ENCODE results near the gene MIB1. TPM values are rescaled to one million over a fixed set of nuclear protein-coding genes. Genes with fewer than 3 reads are reported as not detected.

MIB1 gene
- polyA plus RNA-seq, 1 donor: 36.7 TPM

- DNase-seq (ENCODE audit: low read depth): no peak
These were observed 74.5 kb downstream of the MIB1 start for GRCh38 chr18:21815101-21815500.

DNA sequence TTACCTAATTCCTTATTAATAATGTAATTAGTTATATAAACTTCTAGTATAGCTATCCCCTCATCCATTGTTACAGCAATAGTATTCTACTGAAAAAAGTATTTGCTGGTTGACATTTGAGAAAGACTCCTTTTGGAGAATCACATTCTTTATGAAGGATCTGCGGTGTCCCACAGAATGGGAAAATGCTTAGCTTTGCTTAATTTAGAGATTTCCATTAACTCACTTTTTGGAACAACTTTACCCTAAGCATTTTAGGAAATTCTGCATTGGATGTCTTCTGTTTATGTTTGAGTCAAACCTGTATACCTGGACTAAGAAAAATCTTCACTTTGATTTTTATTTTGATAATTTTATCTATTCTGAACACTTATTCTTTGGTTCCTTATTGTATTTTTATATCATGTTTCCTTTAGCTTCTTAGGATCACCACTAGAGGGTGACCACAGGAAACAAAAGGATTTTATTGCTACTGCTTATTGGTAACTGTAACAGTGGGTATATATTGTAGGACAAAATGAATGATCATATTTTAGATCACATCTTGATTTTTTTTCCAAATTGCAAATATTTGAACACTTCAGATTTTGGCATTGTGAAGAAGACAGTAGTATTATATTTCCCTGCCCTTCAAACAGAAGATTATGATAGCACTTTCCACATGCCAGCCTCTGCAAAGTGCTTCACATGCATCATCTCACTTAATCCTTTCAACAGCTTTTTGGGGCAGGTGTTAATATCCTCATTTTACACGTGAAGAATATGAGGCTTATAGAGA is 79.6 kb downstream of the MIB1 start:
- DNase-seq (ENCODE audit: low read depth): no peak

GRCh38 chr18:21820811-21821143 is 80.2 kb downstream of the MIB1 start:
- no peak for DNase-seq (ENCODE audit: low read depth)

DNA sequence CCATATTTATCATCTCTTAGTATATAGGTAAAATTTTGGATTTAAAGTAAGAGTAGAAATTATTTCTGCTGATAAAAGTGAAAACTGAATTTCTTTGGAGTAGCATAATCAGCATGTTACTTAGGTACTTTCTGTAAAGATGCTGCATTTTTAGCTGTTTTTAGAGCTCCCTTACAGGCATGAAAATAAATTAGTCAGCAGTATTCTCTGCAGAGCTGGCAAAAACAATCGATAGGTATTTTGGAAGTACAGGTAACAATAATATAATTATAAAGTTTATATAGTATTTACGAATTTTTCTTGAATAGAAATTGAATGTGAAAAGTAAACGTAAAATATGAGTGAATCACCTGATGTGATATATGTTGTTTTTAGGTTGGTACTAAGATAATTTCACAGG is 83.3 kb downstream of the MIB1 start:
- no peak for DNase-seq (ENCODE audit: low read depth)

- no peak for DNase-seq (ENCODE audit: low read depth)
These were observed 85.6 kb downstream of the MIB1 start for GRCh38 chr18:21826196-21826595.

DNA sequence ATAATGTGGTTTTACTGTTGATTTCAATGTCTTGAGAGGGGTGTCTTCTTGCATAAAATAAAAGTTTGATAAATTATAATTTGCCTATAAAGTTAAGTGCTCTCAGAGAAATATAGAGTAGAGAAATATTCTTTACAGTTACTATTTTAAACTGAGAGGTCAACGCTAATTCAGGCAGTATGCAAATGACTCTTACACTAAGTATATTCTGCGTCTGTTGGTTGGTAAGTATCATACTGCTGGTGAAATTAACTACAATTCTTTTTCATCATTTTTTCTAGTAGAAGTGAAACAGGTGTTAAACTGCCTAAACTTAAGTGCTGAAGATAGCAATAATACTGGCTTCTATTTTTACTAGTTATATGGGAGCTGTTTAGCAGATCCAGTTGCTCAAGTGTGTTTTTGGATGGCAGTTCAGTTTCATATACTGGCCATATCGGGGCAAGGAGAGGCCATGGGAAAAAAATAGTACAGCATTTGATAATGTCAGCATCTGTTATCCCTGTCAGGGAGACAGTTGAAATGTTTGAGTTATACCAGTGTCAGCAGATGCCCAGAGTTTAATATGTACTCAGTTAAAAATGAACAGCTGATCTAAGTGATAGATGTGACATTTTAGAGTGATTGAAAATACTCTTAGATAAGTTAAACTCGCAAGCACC is 86.2 kb downstream of the MIB1 start:
- DNase-seq (ENCODE audit: low read depth): no peak

GRCh38 chr18:21830532-21830931 is 89.9 kb downstream of the MIB1 start:
- no peak for DNase-seq (ENCODE audit: low read depth)

DNA sequence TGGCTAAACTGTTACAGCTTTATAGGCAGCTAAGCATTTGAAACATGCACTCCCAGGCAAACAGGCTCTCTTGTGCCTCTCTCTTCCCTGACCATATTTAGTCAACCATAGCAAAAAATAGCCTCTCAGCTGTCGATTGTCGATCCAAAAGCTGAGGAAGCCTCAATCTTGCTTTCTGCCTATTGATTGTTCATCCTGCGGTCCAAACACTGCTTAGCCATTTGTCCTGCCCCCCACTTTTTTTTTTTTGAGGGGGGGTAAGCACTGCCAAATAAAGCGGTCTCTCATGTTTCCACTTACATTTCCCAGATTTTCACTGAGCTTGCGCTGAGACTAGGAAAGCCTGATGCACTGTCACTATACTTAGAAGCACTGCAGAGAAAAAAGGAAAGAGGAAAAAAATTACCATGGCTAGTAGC is 90.8 kb downstream of the MIB1 start:
- peak; percentile 34 for DNase-seq (ENCODE audit: low read depth)

GRCh38 chr18:21833604-21834298 is 93.2 kb downstream of the MIB1 start:
- no peak for DNase-seq (ENCODE audit: low read depth)

DNA sequence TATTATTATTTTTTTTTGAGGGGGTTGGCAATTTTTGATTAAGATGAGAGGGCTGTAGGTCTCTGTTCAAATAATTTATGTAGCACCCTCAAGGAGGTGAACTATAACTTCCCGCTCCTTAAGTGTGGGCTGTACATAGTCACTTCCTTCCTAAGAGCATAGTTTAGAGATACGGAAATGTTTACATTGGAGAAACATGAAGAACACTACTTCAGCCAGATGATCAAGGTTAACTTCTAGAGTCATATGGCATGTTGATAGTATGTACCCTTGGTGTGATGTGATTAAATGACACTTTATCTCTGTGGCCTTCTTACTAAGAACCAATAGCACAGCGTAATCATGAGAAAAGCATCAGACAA is 93.7 kb downstream of the MIB1 start:
- DNase-seq (ENCODE audit: low read depth): no peak

GRCh38 chr18:21841570-21841969 is 101.0 kb downstream of the MIB1 start:
- no peak for DNase-seq (ENCODE audit: low read depth)

DNA sequence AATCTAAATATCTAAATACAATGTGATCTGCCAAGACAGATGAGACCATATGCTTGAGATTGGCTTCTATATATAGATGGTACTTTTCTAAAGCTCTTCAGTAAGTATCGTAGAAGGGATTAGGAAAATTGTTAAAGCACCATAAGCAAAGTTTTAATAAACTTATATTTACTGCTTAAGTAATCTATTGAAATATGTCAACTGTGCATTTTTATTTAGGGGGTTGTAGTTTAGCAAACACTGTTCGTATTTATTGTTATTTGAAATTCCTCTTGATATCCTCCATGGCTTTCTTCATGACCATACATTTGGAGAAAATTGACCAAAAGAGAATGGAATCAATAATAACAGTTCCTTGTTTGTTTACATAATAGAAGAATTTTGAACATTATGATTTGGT is 102.7 kb downstream of the MIB1 start:
- no peak for DNase-seq (ENCODE audit: low read depth)

DNA sequence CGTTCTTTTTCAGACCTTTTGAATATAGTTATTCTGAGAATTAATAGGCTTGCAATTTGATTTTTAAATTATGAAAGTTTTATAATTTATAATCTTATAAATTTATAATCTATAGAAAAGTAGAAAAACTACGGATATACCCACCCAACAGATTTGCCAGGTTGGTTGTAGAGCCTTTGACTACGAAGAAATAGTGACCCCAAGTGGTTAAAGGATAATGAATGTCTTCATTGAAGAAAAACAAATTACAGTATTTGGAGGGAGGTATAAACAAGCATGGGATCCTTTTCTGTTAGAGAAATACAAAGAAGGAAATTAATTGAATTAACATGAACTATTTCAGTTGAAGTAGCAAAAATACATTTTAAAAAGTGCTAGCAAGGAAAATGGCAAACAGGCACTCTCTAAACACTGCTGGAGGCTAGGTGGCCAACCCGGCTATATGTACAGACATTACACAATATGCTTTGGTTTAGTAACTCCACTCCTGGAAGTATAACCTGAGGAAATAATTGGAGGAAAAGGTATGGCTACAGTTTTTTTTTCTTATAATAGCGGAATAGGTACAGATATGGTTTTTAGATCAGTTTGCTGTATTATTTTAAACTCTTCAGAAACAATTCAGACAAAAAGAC is 110.9 kb downstream of the MIB1 start:
- no peak for DNase-seq (ENCODE audit: low read depth)

DNA sequence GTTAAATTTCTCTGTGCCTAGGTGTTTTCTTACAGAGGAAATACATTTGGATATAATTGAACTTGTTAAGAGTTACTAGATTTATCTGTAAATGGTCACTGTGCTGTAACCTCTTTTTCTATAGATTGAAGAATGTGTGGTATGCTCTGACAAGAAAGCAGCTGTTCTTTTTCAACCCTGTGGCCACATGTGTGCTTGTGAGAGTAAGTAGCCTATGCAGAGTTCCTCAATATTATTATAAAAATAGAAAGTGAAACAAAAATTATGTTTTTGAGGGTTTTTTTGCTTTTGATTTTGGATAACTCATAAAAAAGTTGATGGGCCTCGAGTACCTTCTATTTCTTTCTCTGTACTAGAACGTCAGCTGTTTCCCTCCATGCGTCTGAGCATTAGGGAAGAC is 112.4 kb downstream of the MIB1 start:
- DNase-seq (ENCODE audit: low read depth): no peak

GRCh38 chr18:21853775-21854552 is 113.4 kb downstream of the MIB1 start:
- DNase-seq (ENCODE audit: low read depth): no peak

DNA sequence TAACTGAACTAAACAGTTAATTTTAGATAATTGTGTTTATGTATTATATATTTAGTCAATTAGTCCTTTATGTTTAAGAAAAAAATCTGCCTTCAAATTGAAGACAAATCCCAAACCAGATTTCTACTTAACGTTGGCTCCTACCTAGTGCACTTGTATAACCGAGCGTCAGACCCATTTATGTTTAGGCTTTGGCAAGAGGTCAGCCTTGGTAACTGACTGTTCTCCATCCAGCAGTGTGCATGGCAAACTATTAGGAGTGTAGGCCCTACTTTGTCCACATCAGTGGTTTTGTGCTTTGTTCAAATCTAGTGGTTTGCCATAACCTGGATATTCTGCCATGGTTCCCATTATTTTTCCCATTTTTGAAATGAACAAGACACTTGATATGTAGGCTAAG is 114.8 kb downstream of the MIB1 start:
- no peak for DNase-seq (ENCODE audit: low read depth)

- DNase-seq (ENCODE audit: low read depth): no peak
These were observed 117.3 kb downstream of the MIB1 start for GRCh38 chr18:21857871-21858270.

DNA sequence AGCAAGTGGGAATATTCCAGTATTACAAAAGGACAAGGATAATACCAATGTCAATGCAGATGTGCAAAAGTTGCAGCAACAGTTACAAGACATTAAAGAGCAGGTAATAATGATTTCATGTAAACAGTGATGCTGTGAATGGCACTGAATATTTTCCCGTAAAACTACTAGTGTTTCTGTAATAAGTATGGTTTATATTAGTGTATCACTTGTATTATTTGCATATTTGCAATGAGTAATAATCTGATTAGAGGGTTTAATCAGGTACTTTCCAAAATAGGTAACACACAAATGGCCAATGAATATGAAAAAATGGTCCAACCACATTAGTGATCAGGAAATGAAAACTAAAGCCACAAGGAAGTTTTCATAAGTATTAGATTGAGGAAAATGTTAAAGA is 118.0 kb downstream of the MIB1 start:
- DNase-seq (ENCODE audit: low read depth): no peak

GRCh38 chr18:21864386-21864785 is 123.8 kb downstream of the MIB1 start:
- no peak for DNase-seq (ENCODE audit: low read depth)

GRCh38 chr18:21865043-21865442 is 124.5 kb downstream of the MIB1 start:
- no peak for DNase-seq (ENCODE audit: low read depth)

DNA sequence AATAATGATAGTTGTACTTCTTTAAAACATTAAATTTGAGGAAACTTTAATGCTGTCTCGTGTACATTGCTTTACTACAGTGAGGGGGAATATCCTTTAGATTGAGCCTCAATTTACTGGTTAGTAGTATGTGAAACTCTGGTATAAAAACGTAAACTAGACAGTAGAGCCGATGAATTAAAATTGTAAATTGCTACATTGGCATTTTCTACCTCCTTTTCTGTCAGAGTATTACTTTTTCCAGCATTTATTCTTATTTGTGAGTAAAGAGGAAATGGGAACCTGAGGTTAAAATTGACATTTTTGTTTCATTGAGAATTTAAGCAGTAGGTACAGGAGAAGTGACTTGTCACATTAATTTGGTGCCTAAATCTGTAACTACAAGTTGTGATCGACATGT is 128.2 kb downstream of the MIB1 start:
- no peak for DNase-seq (ENCODE audit: low read depth)

DNA sequence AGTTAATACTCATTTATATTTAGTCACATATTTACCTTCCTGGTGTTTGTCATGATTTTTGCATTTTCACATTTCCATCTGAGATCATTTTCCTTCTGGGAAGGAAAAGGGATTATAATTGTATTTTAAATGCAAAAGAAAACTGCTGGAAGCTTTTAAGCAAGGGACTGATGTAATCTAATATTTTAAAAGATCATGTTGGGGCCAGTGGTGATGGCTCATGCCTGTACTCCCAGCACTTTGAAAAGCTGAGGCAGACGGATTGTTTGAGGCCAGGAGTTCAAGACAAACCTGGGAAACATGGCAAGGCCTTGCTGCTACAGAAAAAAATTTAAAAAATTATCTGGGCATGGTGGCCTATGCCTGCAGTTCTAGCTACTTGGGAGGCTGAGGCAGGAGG is 149.0 kb downstream of the MIB1 start:
- DNase-seq (ENCODE audit: low read depth): no peak

All from forelimb muscle (tissue), 1 donor.